HG03095 (cell line): ENCODE data around the gene KRTAP10-6.
"Not testable (repeated sequence)": the region's sequence is repeated elsewhere in the genome, so short reads cannot be mapped to it uniquely, and the experiment has no call there.

Experiments used
- ATAC-seq: cut with Tn5 transposase; IDR thresholded peaks from one replicate; pipeline ENCODE4 v1.9.1; 2021; ENCODE audit warnings: moderate library complexity; ENCODE audit not compliant: unreplicated experiment

Gene KRTAP10-6

DNA sequence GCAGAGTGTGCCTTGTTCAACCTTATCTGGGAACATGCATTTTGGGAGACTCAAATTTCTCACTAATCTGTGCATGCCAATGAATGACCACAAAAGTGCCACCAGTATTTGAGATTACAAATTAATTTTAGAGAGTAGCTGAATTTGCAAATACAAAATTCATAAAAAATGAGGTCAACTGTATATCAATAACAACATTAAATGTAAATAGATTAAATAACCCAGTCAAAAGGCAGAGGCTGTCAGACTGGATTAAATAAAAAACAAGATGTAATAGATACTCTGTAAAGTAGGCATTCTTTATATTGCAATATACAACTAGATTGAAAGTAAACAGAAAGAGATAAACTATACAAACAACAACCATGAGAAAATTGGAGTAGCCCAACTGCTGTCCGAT lies 28.2 kb downstream of the KRTAP10-6 start:
- ATAC-seq, result no peak

DNA sequence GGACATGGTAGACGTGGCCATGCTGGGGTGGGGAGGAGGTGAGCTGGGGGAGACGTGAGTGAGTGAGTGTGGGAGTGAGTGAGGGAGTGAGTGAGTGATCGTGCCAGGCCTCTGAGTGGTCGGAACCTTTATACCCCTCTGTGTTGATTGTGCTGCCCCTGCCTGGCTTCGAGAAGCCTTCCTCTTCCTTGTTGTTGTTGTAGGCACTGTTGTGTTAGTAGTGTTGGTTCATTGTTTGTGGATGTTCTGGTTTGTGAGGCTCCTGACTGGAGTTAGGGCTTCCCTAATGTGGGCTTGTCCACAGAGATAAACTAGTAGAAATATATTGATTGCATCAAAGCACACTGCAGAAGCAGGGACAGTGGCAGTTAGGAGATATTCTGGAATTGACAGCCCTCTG lies 33.6 kb downstream of the KRTAP10-6 start, which contains the start of gene KRTAP10-3:
TSS of gene KRTAP10-3 (minus strand) at position 101 of the 400 bp plus-strand sequence. CDS start at position 21, 80 bp downstream.
- no peak for ATAC-seq

DNA sequence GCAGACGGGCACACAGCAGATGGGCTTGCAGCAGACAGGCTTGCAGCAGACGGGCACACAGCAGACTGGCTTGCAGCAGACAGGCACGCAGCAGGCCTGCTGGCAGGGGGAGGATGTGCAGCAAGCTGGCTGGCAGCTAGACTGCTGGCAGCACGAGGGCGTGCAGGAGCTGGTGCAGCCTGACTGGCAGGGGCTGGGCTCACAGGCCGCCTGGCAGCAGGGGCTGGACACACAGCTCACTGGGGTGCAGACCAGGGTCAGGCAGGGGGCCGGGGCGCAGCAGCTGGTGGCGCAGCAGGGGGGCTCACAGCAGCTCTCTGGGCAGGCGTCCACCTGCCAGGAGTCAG lies 34.0 kb downstream of the KRTAP10-6 start:
- ATAC-seq, result not testable (repeated sequence)

DNA sequence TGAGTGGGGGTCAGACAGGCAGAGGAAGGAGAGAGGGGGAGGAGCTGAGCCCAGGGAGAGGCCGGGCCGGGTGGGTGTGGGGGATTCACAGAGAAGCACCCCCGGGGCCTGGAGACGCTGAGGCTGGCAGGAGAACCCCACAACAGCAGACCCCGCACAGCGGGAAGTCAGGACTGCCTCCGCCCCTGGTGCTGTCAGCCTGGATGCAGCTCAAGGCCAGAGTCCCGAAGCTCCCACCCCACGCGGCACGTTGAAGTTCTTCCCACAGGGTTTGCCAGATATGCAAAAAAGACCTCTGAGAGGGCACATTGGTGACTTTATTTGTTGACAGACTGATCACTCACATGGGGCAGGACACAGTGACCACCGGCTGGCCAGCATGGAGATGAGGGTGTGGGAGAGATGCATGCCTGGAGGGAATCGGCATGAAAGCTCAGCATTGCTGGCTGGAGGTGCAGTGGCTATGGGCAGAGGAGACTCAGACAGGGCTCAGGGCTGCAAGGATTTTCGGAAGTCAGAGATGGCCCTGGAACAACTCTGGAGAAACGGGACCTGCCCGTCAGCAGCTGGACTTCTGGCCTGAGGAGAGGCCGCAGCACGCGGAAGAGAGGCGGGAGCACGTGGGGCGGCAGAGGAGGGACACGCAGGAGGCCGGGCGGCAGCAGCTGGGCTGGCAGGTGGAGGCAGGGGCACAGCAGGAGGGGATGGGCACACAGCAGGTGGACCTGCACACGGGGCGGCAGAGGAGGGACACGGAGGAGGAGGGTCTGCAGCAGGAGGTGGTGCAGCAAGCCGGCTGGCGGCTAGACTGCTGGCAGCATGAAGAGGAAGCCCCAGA lies 34.6 kb downstream of the KRTAP10-6 start:
- no peak for ATAC-seq

DNA sequence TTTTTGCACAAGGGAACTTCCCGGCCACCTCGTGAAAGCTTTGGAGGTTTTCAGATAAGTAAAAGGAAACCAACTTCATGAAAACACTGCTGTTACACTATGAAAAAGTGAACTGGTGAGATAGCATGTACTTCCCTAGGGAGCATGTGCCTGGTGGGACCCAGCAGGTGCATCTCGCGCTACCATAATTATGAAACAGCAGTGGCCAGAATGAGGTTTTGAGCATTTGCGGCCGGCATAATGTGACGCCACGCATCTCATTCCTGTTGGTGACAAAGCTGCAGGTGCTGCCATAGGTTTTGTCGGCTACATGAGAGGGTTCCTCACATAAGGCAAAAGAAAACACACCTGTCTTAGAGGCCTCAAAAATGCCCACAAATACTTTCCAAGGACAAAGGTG lies 35.4 kb downstream of the KRTAP10-6 start:
- ATAC-seq, result no peak

DNA sequence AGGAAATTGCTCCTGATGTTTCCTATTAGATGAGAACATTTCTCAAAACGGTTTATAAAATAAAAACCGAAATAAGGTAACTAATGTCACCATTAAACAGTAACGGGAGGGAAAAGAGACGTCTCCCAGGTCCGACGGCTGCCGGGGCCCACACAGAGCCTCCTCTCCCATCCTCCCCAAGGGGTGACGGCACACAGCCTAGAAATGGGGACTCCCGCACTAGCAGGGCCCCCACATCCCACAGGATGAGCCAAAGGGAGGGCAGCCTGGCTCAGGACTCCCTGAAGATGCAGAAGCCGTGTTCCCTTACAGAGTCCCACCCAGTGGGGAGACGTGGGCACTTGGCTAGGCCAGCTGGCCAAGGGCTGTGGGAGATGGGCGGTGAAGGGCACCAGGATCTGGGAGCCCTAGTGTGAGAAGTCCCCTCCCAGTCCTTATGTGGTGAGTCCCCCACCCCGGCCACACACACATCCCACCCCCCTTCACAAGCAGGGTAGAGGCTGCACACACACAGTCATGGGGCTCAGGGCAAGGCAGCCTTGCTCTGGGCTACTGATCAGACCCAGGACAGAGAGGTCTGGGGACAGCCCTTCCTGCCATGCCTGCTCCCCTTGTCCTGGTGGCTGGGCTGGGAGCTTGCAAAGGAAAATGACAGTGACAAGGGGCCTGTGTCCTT lies 37.0 kb downstream of the KRTAP10-6 start:
- ATAC-seq, result no peak

DNA sequence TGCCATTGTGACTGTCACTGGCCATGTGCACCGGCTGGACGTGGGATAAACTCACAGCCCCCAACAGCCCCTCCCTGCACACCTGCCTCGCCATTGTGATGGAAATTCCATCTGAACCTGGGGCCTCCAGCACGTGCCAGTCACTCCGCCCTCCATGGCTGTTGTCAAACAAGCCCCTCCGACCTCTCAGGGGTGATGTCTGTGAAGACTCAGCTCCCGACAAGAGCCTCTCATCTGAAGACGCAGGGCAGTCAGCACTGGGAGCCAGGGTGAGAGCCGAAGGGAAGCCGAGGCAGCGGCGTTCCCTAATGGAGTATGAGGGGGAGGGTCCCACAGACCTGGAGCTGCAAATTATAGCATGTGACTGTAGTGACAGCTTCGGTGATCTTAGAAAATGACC lies 39.6 kb downstream of the KRTAP10-6 start:
- no peak for ATAC-seq

DNA sequence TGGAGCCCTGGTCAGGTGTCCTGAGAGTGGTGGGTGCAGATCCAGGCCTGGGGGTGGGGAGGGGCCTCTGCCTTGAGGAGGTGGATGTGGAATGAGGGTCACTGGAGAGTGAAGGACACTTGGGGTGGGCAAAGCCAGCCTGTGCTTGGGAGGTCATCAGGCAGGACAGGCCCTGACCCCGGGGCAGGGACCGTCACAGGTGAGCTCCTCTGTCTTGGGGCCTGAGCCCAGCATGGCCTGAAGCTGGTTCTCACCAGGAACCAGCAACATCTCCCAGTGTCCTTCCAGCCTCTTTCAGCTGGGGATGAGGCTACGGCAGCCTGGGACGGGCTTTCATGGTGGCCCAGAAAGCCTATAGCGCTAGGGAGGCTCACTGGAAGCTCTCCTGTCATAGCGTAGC lies 40.2 kb downstream of the KRTAP10-6 start:
- ATAC-seq, result no peak

DNA sequence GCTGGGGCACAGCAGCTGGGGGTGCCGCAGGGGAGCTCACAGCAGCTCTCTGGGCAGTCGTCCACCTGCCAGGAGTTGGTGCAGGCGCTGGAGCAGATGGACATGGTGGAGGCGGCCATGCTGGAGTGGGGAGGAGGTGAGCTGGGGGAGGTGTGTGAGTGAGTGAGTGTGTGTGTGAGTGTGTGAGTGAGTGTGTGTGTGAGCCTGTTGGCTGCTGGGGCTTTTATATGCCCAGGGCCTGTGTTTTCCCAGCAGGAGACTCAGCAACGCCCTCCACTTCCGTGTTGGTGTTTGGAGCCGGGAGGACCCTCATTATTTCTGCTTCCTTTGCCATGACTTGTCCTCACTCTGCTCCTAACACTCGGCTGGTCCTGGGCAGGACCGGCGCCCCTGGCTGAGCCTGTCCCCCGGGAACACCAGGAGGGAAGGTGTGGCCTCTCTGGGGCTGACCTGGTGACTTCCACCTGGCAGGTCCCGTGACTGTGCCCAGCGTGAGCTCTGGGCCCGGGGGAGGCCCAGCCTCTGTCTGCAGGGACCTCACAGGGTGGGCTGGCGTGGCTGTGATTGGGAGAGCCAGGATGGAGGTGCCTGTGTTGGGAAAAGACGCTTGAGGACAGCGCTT lies 40.9 kb downstream of the KRTAP10-6 start, which contains the start of gene KRTAP10-2:
TSS of gene KRTAP10-2 (minus strand) at position 166 of the 622 bp plus-strand sequence. CDS start at position 119, 47 bp downstream.
- ATAC-seq, result no peak

DNA sequence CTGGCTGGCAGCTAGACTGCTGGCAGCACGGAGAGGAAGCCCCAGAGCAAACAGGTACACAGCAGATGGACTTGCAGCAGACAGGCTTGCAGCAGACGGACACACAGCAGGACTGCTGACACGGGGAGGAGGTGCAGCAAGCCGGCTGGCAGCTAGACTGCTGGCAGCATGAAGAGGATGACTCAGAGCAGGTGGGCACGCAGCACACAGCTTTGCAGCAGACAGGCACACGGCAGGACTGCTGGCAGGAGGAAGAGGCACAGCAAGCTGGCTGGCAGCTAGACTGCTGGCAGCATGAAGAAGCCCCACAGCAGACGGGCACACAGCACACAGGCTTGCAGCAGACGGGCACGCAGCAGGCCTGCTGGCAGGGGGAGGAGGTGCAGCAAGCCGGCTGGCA lies 41.5 kb downstream of the KRTAP10-6 start:
- ATAC-seq, result no peak

DNA sequence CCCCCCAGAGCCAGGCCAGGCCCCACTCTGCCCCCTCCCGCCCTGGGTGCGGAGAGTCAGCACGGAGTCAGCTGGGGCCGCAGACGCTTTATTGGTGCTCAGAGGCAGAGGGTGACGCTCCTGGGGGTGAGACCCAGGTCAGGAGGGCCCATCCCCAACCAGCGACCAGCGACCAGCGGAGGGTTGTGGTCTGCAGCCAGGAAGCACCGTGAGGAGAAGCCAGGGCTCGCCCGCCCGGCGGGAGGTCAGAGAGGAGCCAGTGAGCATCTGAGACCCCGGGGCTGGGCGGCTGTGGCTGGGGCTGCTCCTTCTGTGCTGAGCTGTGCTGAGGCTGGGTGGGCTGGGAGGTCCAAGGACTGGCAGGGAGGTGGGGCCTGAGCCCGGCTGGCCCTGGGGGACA lies 42.0 kb downstream of the KRTAP10-6 start:
- not testable (repeated sequence) for ATAC-seq

DNA sequence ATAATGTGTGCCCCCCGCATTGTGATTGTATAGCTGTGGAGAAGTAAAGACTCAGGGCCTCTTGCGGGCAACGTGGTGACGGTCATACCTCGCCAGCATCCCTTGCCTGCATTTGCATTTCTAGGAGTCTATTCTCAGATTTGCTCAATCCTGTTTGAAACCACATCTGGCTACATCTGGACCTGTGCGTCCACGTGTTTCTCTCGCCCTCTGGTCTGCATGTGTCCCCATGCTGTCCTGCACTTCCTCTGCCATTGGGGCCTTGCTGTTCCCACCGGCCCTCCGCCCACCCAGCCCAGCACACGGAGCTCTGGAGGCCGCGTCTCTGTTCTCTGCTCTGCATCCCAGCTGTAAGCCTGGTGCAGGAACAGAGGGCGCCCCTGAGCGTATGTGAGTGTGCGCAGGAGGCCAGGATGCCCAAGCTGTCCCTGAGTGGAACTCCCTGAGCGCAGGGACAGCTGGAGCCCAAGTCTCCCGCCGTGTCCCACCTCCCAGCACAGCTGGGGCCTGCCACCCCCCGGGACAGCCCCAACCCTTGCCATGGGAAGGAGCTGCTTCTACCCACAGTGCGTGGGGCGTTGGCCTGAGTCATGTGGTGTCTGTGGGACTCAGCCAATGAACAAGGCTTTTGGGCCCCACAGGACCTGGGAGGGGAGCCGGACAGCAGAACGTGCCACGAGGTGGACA lies 42.6 kb downstream of the KRTAP10-6 start:
- no peak for ATAC-seq

DNA sequence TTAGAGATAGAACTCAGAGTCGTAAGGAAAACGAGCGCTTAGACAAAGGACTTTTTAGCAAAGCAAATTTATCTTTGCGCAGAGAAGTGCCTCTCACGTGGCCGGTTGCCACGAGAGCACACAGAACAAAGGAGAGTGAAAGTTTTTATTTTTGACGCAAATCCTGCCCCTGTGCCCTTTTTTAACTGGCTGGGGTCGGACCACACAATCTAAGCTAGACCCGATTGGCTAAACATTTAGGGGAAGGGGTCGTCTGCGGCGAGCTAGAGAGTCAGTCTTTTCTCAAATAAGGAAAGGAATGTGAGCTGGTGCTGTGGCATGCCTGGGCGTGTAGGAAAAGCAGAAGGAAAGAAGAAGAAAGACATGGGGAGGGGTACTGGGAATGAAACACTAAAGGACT lies 43.4 kb downstream of the KRTAP10-6 start:
- ATAC-seq, result no peak

DNA sequence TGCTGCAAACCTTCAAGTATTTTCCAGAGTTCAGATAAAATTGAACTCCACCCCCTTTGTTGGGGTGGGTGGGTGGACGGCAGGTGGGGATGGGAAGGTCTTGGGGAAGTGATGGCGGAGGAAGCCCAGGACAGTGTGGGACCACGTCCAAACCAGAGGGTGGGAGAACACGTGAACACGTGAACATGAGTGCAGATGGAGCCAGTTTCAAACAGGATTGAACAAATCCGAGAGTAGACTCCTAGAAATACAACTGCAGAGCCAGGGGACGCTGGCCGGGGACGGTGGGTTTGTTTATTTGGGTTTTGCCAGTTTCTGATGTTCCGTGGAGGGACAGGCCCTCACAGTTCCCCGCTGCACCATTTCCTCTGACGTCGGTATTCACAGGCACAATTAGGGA lies 43.9 kb downstream of the KRTAP10-6 start:
- ATAC-seq, result no peak

DNA sequence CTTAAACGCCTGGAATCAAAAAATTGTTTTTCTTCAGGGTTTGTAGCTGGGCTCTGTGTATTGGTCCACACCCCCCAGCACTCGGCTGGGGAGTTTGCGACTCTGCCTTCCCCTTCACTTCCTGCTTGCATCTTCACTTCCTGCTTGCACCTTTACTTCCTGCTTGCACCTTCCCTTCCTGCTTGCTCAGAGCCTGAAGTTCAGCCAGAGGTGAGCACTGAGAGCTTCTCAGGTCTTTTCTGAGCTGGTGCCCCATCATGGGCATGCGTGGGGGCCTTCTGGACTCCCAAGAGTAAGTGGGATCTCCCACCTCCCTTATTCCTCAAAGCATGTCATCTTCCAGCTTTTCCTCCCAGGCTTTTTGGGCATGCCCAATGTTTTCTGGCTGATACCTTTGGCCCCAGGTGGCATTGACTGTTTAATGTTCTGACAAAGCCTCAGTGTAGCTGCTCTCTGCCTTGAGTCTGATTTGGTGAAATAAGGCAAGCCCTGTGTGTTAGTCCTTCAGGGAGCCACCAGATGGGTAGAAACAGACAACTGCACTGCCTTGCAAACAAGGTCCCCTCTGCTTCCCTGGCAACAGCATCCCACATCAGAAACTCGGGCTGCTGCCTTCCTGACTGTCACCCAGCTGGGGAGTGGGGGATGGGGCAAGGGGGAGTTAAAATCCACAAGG lies 44.5 kb downstream of the KRTAP10-6 start:
- ATAC-seq, result no peak

DNA sequence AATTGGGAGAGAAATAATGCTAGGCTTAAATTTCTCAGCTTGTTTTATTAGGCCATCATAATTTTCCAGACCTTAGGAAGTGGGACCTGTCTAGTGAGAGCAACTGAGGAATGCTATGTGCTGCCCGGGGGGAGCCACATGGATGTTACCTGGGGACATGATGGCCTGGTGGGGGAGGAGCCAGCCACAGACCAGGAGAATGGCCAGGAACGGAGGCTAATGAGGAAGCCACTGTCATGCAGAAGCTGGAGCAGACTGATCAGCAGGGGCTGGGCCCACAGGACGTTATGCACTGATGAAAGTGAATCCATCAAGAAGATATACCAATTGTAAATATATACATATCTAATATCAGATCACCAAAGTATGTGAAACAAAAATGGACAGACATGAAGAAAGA lies 47.7 kb downstream of the KRTAP10-6 start:
- no peak for ATAC-seq

DNA sequence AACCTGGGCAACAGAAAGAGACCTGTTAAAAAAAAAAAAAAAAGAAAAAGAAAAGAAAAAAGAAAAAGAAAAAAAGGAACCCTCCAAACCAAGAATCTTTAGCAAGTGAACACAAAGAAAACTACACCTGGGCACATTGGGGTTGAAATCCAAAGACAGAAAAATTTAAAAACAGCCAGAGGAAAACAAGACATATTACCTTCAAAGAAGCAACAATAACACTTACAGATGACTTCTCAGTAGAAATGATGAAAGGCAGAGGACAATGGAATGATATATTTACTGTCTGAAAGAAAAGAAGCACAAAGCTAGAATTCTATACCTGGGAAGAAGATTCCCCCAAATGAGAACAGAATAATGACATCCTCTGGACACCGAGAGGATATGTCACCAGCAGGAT lies 49.6 kb downstream of the KRTAP10-6 start:
- ATAC-seq, result no peak
